B cell (primary cell): ENCODE data around the gene ZNF260. TPM values are rescaled to one million over a fixed set of nuclear protein-coding genes. Genes with fewer than 3 reads are reported as not detected.

ENCODE experiments used
- ATAC-seq: fragments of 200-7000 bp; cut with Tn5 transposase; one replicate; pipeline ENCODE4 v1.10.0; 2021; ENCODE audit warnings: low read depth, mild to moderate bottlenecking, moderate number of reproducible peaks, moderate library complexity
- CTCF ChIA-PET: fragments of 350-600 bp; sonication (Branson Sonifier 250); formaldehyde crosslinking; loops from one replicate; lab custom pipeline; 2021; ENCODE audit warnings: antibody characterized with exemption, inconsistent platforms; lab: Charles Lee
- POLR2A ChIA-PET: fragments of 350-600 bp; sonication (Branson Sonifier 250); formaldehyde crosslinking; loops from one replicate; lab custom pipeline; 2021; ENCODE audit warnings: antibody characterized with exemption; lab: Charles Lee
- DNase-seq: peaks from one replicate; pipeline ENCODE4 v3.0.0; 2013
- H2AFZ ChIP-seq: 2 replicates; pipeline ENCODE4 v1.6.1; 2012; ENCODE audit warnings: mild to moderate bottlenecking, low read depth, low read length; ENCODE audit not compliant: insufficient read depth, poor library complexity, severe bottlenecking
- H3K27ac ChIP-seq, 2 donors: 1 replicate in 1 of 2; 2 replicates in 1 of 2; pipeline ENCODE4 v1.5.1; 2012 to 2013; ENCODE audit warnings: low read length in 2 of 2, mild to moderate bottlenecking in 2 of 2, moderate library complexity in 1 of 2
- H3K27me3 ChIP-seq, 4 experiments: fragments of 200-600 bp in 1 of 4; sonication (generic) in 1 of 4; replicated peaks in 1 of 4; 1 replicate in 2 of 4; 2 replicates in 2 of 4; pipeline versions ENCODE4 v1.6.1 to v1.7.0; 2013 to 2016; ENCODE audit warnings: low read length in 3 of 4, mild to moderate bottlenecking in 2 of 4, mixed read lengths in 1 of 4, moderate library complexity in 1 of 4; ENCODE audit not compliant: insufficient read depth in 4 of 4, control insufficient read depth in 3 of 4; ENCODE audit errors: control extremely low read depth in 1 of 4
- H3K36me3 ChIP-seq, 2 experiments: replicated peaks in 1 of 2; 1 replicate in 1 of 2; 2 replicates in 1 of 2; pipeline versions ENCODE4 v1.6.1 to v1.7.1; 2013; ENCODE audit warnings: low read length in 1 of 2; ENCODE audit not compliant: insufficient read depth in 2 of 2, control insufficient read depth in 1 of 2; ENCODE audit errors: control extremely low read depth in 1 of 2, extremely low read depth in 1 of 2
- H3K4me1 ChIP-seq, 2 donors: fragments of 200-600 bp in 1 of 2; sonication (generic) in 1 of 2; 1 replicate in 1 of 2; 2 replicates in 1 of 2; pipeline versions ENCODE4 v1.5.1 to v1.6.1; 2013 to 2017; ENCODE audit warnings: low read length in 2 of 2; ENCODE audit not compliant: control insufficient read depth in 2 of 2, insufficient read depth in 2 of 2
- H3K4me2 ChIP-seq: replicated peaks from 2 replicates; pipeline ENCODE3; 2012; ENCODE audit warnings: mild to moderate bottlenecking, low read depth, low read length; ENCODE audit not compliant: poor library complexity, severe bottlenecking
- H3K4me3 ChIP-seq, 5 experiments: fragments of 200-600 bp in 1 of 5; sonication (generic) in 1 of 5; 1 replicate in 3 of 5; 2 replicates in 2 of 5; pipeline versions ENCODE4 v1.5.1 to v1.7.0; 2011 to 2016; ENCODE audit warnings: low read length in 4 of 5, mild to moderate bottlenecking in 4 of 5, low read depth in 2 of 5, control low read depth in 1 of 5, moderate library complexity in 1 of 5; ENCODE audit not compliant: insufficient read depth in 1 of 5; ENCODE audit errors: control extremely low read depth in 1 of 5, extremely low read depth in 1 of 5
- H3K79me2 ChIP-seq: fragments of 200-600 bp; sonication (generic); one replicate; pipeline ENCODE4 v1.6.0; 2016; ENCODE audit warnings: low read length; ENCODE audit not compliant: control insufficient read depth, insufficient read depth
- H3K9ac ChIP-seq: fragments of 200-600 bp; sonication (generic); 2 replicates; pipeline ENCODE4 v1.6.1; 2017; ENCODE audit warnings: mild to moderate bottlenecking, low read length, moderate library complexity
- H3K9me3 ChIP-seq, 3 donors: one replicate each; pipeline versions ENCODE4 v1.6.1 to v1.7.1; 2013; ENCODE audit warnings: low read length in 2 of 3; ENCODE audit not compliant: control insufficient read depth in 2 of 3, insufficient read depth in 1 of 3; ENCODE audit errors: control extremely low read depth in 1 of 3
- H4K20me1 ChIP-seq: 2 replicates; pipeline ENCODE4 v1.6.0; 2012; ENCODE audit warnings: mild to moderate bottlenecking, low read length; ENCODE audit not compliant: insufficient read depth, control insufficient read depth, poor library complexity, severe bottlenecking
- H3K27ac Mint-ChIP-seq: one replicate; pipeline ENCODE4 v1.8.0; 2021; ENCODE audit warnings: mixed read lengths
- H3K27me3 Mint-ChIP-seq: one replicate; pipeline ENCODE4 v1.8.0; 2021; ENCODE audit warnings: mixed read lengths
- H3K4me1 Mint-ChIP-seq: one replicate; pipeline ENCODE4 v1.8.0; 2021; ENCODE audit warnings: mixed read lengths
- H3K4me3 Mint-ChIP-seq: one replicate; pipeline ENCODE4 v1.8.0; 2021; ENCODE audit warnings: mixed read lengths
- H3K9me3 Mint-ChIP-seq: one replicate; pipeline ENCODE4 v1.8.0; 2022; ENCODE audit warnings: mixed read lengths; ENCODE audit not compliant: insufficient read depth
- CTCF ChIP-seq: fragments of 200-600 bp; IDR thresholded peaks from one replicate; pipeline ENCODE4 v1.8.0; 2022; ENCODE audit warnings: antibody characterized with exemption, mild to moderate bottlenecking
- EZH2 ChIP-seq: IDR thresholded peaks from 2 replicates; pipeline ENCODE4 v1.6.1; 2012; ENCODE audit warnings: borderline replicate concordance, low read depth, mild to moderate bottlenecking, moderate library complexity, low read length; ENCODE audit not compliant: insufficient read depth, poor library complexity, severe bottlenecking
- WGBS: methylation state at CpG from one replicate; pipeline ENCODE4 v1.1.5; 2013; ENCODE audit warnings: missing lambda C conversion rate; ENCODE audit not compliant: insufficient coverage; 5-methylcytosine and 5-hydroxymethylcytosine counted together
- intact Hi-C: fragments of 100-400 bp; cut with micrococcal nuclease; formaldehyde crosslinking; loops from one replicate; pipeline ENCODE4 v1.10.0; 2022
- polyA plus RNA-seq: library from polyadenylated mRNA; depleted of rRNA; stranded (reverse); fragments of >200 nt; gene quantifications from 2 replicates; pipeline ENCODE4 v1.2.3, GENCODE V29; 2012
- total RNA-seq, 2 donors: library from RNA; stranded (reverse); fragments of 120-200 nt in 1 of 2; gene quantifications; 1 replicate in 1 of 2; 2 replicates in 1 of 2; pipeline versions ENCODE4 v1.2.3 to v1.2.4, GENCODE V29; 2013 to 2022

Gene ZNF260
- total and polyA plus RNA-seq, 2 donors (not counting 1 experiment from before 2014, with no cell fraction given), result 3.0 to 20.4 TPM

GRCh38 chr19:36489920-36490415 lies 38.1 kb downstream of the ZNF260 start:
- Mint-ChIP-seq H3K27me3 (no peaks in the 10 kb centered on the region), H3K4me3 (peak overlapping the region; percentile 99), H3K27ac (peak overlapping the region; percentile 99), H3K4me1 (peaks cover 40% of the 10 kb centered on the region), H3K9me3 (peaks cover 3% of the 10 kb centered on the region)
- POLR2A ChIA-PET, result interaction anchor here (0.7 to 2.9 kb wide), 7 partner anchors 39 to 1144 kb away, joined by 3 to 25 read pairs (median 4); partner anchors contain the start of genes ZFP14, ZFP82, ZNF146 and ZNF260
- peaks cover 22% of the 10 kb centered on the region for H3K79me2 ChIP-seq
- ATAC-seq (peak; percentile 68), DNase-seq (peak; percentile 89)
- H3K36me3 ChIP-seq, result no peaks in the 10 kb centered on the region
- H3K27me3 ChIP-seq, result no peaks in the 10 kb centered on the region
- CTCF ChIA-PET, result interaction anchor here (0.6 to 2.1 kb wide), 6 partner anchors 38 to 534 kb away, joined by 3 to 13 read pairs (median 3); partner anchors contain the start of genes ZFP14, ZNF260 and ZNF382
- WGBS, result 2% methylated on average over 15 of the region's 15 CpGs
- peak overlapping the region; percentile 88 for H3K9ac ChIP-seq
- intact Hi-C loops, result loop anchor here (1.0 to 5.0 kb wide), 7 partner anchors 38 to 727 kb away; partner anchors contain the start of genes ZFP14, ZFP82, ZNF260 and ZNF383
- H2AFZ ChIP-seq, result peak overlapping the region; percentile 98
- no peaks in the 10 kb centered on the region for H4K20me1 ChIP-seq
- TF ChIP-seq EZH2 (no peak), CTCF (no peak)
- peak overlapping the region; percentile 90 for H3K4me2 ChIP-seq
- H3K4me1 ChIP-seq, result peaks cover 16 to 30% of the 10 kb centered on the region in 2 donors
- H3K9me3 ChIP-seq, result peaks cover 0 to 20% (median 1%) of the 10 kb centered on the region in 3 donors
- H3K27ac ChIP-seq, result peak overlapping the region; percentile 85 to 86
- H3K4me3 ChIP-seq, result peak overlapping the region; percentile 79 to 98 (median 90)
